Adipose tissue (tissue), 3 donors: Measurements from ENCODE around the gene NUP214. TPM values are rescaled to one million over a fixed set of nuclear protein-coding genes. Genes with fewer than 3 reads are reported as not detected.

Experiments used
- H3K27ac ChIP-seq: one replicate; pipeline ENCODE4 v1.5.1; 2013; ENCODE audit warnings: low read depth, low read length
- WGBS, 3 donors: extraction: QIAGEN DNeasy Blood & Tissue Kit; methylation state at CpG; one replicate each; pipeline ENCODE4 v1.1.7; 2013; 5-methylcytosine and 5-hydroxymethylcytosine counted together
- polyA plus RNA-seq, 3 donors: library from polyadenylated mRNA; stranded (reverse); fragments of 200-250 nt; gene quantifications; one replicate each; pipeline ENCODE4 v1.2.3, GENCODE V29; 2013
- donor health status: healthy with polysubstance abuse.
- donor health status: Bipolar disorder and iron deficiency.
- donor health status: healthy.

Gene NUP214
- 10 to 100 TPM; 14.8 to 28.8 (median 16.5) TPM for polyA plus RNA-seq

DNA sequence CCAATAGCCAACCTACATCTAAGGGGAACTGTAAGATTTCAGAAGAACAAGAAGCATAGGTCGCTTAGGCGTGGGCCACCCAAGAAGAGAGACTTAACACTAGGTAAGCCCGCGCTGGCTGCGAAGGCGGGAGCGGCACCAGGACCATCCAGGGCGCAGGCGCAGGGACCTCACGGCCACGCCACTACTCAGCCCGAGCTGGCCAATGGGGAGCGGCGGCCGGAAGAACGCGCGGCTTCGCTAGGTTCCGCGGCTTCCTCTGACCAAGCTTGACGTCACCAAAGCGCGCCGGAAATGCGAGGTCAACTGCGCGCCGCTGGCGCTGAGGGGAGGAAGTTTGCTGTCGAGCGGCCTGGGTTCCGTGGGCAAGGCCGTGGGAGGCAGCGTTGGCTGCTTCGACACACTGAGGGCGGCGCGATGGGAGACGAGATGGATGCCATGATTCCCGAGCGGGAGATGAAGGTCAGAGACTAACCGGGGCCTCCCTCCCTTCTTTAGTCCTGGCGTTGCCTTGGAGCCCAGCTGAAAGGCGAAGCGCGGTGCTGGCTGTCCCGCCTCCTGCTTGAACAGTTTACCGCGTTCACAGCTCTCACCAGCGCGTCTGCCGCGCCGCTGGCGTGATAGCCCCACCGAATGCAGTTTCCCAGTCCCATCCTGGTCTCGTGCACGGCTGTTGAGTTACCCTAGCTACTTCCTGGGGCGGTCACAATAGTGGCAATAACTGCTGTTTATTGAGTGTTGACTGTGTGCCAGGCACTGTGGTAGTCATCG lies at the start of gene NUP214:
TSS of gene NUP214 (plus strand) at position 299 of the 771 bp plus-strand sequence. CDS start at position 418, 119 bp downstream.
- WGBS, 3 donors = 0% methylated on average over 59 to 61 of the region's 61 CpGs
- H3K27ac ChIP-seq = no peak within 1 kb of the TSS

DNA sequence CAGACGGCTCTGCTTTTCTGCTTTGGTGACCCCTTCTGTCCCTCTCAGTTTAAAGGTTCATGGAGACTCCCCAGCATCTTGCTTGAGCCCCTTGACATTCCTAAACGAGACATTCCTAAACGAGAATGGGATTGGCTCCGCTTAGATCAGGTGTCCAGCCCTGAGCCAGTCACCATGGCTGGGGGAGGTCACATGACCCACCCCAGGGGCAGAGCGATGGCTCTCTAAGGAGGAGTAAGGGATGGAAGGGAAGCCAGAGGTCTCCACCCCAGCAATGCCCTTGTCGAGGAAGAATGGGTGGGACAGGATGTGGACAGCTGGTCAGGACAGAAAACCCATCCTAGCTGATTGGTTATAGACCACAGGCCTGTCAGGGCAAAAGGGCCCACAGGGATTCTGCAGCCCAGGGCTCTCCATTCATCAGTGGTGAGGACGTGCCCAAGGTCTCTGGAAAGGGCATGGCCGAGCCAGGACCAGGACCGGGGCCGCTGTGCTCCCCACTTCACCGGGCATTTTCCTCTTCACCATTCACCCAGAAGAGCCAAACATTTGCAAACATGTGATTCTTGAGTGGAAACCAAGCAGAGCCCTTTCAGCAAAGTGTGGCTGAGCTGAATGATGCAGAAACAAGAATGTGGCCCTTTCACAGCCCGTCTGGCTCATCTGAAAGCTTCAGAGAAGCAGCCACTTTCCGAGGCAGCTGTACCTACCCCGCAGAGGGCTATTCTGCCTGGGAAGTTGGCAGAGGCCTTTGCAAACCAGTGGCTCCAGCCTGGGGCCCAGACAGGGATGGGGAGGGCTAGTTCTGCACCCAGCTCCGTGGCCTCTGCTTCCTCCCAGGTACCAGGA lies 48.8 kb upstream of the NUP214 start:
- H3K27ac ChIP-seq = no peak overlapping the region
- WGBS, 3 donors = 76 to 80% (median 79%) methylated on average over 15 of the region's 15 CpGs

- 77 to 90% (median 84%) methylated on average over 17 of the region's 17 CpGs for WGBS, 3 donors
- H3K27ac ChIP-seq = no peak overlapping the region
Measured at GRCh38 chr9:131078427-131079366, 46.7 kb upstream of the NUP214 start.

DNA sequence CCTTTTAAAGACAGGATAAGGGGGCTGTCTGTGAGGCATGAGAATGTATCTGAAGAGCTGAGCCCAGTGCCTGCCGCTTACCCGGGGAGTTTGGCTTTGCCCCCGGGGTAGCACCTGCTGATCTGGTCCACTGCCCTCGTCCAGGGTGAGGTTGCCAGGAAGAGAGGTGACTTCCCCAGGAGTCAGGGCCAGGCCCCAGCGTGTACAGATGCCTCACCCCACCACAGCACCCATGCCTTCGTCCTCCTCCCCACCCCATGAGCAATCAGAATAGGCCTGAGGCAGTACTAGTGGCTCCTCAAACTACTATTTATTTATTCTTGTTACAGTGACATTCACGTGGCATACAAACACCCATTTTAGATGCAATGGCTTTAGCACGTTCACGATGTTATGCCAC lies 44.8 kb upstream of the NUP214 start:
- 77 to 82% (median 80%) methylated on average over 9 of the region's 9 CpGs for WGBS, 3 donors
- no peak overlapping the region for H3K27ac ChIP-seq

DNA sequence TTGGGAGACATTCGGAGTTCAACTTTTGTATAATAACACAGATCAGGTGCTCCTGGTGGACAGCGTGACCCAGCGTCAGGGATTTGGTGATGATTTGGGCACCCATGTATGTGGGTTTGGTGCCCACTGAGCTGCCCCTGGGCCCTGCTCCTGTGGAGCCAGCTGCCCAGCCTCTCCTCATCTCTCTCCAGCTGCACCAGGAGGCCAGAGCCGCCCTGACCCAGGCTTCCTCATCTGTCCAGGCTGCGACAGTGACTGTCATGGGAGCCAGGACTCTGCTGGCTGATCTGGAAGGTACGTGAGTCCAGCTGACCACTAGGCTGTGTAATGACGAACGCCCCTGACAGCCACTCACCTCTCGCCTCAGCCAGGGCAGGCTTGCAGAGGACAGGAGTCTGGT lies 43.5 kb upstream of the NUP214 start:
- 87 to 88% (median 88%) methylated on average over 9 of the region's 9 CpGs for WGBS, 3 donors
- no peak overlapping the region for H3K27ac ChIP-seq

- WGBS, 3 donors = 52 to 65% (median 60%) methylated on average over 11 of the region's 11 CpGs
Measured at GRCh38 chr9:131082774-131083512, 42.4 kb upstream of the NUP214 start.

GRCh38 chr9:131084661-131085369 lies 40.6 kb upstream of the NUP214 start:
- no peak overlapping the region for H3K27ac ChIP-seq
- WGBS, 3 donors = 63 to 75% (median 65%) methylated on average over 8 of the region's 8 CpGs

More at GRCh38 chr9:131082774-131083512, 42.4 kb upstream of the NUP214 start:
- no peak overlapping the region for H3K27ac ChIP-seq

- WGBS, 3 donors = 77 to 85% (median 81%) methylated on average over 23 of the region's 23 CpGs
- no peak overlapping the region for H3K27ac ChIP-seq
Measured at GRCh38 chr9:131085370-131086122, 39.8 kb upstream of the NUP214 start.

- H3K27ac ChIP-seq = no peak overlapping the region
- 88 to 95% (median 91%) methylated on average over 19 of the region's 19 CpGs for WGBS, 3 donors
Measured at GRCh38 chr9:131087354-131087893, 38.0 kb upstream of the NUP214 start.

- 90 to 93% (median 92%) methylated on average over 12 to 13 of the region's 13 CpGs for WGBS, 3 donors
- H3K27ac ChIP-seq = no peak overlapping the region
Measured at GRCh38 chr9:131090025-131090787, 35.2 kb upstream of the NUP214 start.

DNA sequence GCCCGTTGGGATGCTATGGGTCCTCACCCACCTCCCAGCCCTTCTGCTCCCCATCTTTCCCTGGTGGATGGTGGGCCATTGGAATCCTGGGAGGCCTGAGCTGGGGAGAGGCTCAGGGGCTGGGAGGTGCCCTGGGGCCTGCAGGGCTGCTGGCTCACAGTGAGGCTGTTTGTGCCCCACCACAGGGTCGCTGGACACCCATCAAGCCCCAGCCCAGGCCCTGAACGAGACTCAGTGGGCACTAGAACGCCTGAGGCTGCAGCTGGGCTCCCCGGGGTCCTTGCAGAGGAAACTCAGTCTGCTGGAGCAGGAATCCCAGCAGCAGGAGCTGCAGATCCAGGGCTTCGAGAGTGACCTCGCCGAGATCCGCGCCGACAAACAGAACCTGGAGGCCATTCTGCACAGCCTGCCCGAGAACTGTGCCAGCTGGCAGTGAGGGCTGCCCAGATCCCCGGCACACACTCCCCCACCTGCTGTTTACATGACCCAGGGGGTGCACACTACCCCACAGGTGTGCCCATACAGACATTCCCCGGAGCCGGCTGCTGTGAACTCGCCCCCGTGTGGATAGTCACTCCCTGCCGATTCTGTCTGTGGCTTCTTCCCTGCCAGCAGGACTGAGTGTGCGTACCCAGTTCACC lies 33.9 kb upstream of the NUP214 start:
- no peak overlapping the region for H3K27ac ChIP-seq
- 45 to 88% (median 86%) methylated on average over 19 of the region's 19 CpGs for WGBS, 3 donors

- H3K27ac ChIP-seq = no peak overlapping the region
- 64 to 85% (median 79%) methylated on average over 6 of the region's 6 CpGs for WGBS, 3 donors
Measured at GRCh38 chr9:131092030-131092429, 33.4 kb upstream of the NUP214 start.

- no peak overlapping the region for H3K27ac ChIP-seq
- 80 to 82% (median 82%) methylated on average over 24 of the region's 24 CpGs for WGBS, 3 donors
Measured at GRCh38 chr9:131092548-131093440, 32.6 kb upstream of the NUP214 start.

DNA sequence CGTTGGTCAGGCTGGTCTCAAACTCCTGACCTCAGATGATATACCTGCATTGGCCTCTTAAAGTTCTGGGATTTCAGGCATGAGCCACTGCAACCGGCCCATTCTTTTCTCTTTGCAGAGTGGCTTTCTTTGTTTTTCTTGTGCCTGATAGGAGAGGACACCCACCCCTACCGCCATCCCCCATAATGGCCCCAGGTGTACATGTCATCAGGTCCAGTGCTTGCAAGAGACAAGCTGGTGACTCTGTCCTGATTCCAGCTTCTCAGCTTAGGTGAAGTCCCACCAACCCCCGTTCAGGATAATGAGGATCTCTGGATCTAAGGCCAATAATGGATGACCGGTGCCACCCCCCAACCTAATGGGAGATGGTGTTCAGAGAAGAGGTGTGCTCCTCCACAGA lies 31.4 kb upstream of the NUP214 start:
- WGBS, 3 donors = 84 to 90% (median 86%) methylated on average over 5 of the region's 5 CpGs

More for the DNA sequence above, 31.4 kb upstream of the NUP214 start:
- H3K27ac ChIP-seq = no peak overlapping the region
